Kidney (tissue), 14 donors: Measurements from ENCODE around the gene SH3GL2. TPM values are rescaled to one million over a fixed set of nuclear protein-coding genes. Genes with fewer than 3 reads are reported as not detected.
A peak's percentile ranks its signal among the peaks of the same experiment; 100 is the strongest.

Experiments used
- DNase-seq, 5 donors: peaks; one replicate each; pipeline ENCODE4 v3.0.0-alpha.2; 2013 to 2020
- FAIRE-seq: peaks from 2 replicates; lab custom pipeline; 2012; peaks lifted over from hg19 to GRCh38; lab: Jason Lieb, UNC
- H3K27ac ChIP-seq, 2 donors: one replicate each; pipeline ENCODE4 v1.7.0; 2013; ENCODE audit warnings: low read depth in 2 of 2, low read length in 2 of 2, inconsistent platforms in 1 of 2
- H3K27me3 ChIP-seq: one replicate; pipeline ENCODE4 v1.7.1; 2013; ENCODE audit warnings: low read length, inconsistent platforms; ENCODE audit not compliant: control insufficient read depth, insufficient read depth
- H3K36me3 ChIP-seq, 3 donors: one replicate each; pipeline versions ENCODE4 v1.7.0 to v1.7.1; 2013; ENCODE audit warnings: low read length in 3 of 3, control low read depth in 1 of 3, inconsistent platforms in 1 of 3; ENCODE audit not compliant: insufficient read depth in 3 of 3, control insufficient read depth in 2 of 3
- H3K4me1 ChIP-seq, 3 donors: one replicate each; pipeline versions ENCODE4 v1.7.0 to v1.7.1; 2013; ENCODE audit warnings: low read length in 3 of 3, inconsistent platforms in 1 of 3, low read depth in 1 of 3; ENCODE audit not compliant: control insufficient read depth in 2 of 3, insufficient read depth in 2 of 3
- H3K4me3 ChIP-seq, 3 donors: one replicate each; pipeline versions ENCODE4 v1.7.0 to v1.8.1; 2013; ENCODE audit warnings: low read length in 3 of 3, control low read depth in 1 of 3, inconsistent platforms in 1 of 3
- H3K9ac ChIP-seq, 3 donors: one replicate each; pipeline versions ENCODE4 v1.7.0 to v1.7.1; 2013; ENCODE audit warnings: low read length in 3 of 3, control low read depth in 1 of 3, inconsistent platforms in 1 of 3
- H3K9me3 ChIP-seq, 3 donors: one replicate each; pipeline versions ENCODE4 v1.7.0 to v1.7.1; 2013; ENCODE audit warnings: low read length in 3 of 3, control low read depth in 1 of 3, inconsistent platforms in 1 of 3; ENCODE audit not compliant: control insufficient read depth in 2 of 3, insufficient read depth in 1 of 3
- CTCF ChIP-seq: IDR thresholded peaks from 3 replicates; pipeline ENCODE4 v1.5.1; 2012; ENCODE audit warnings: mild to moderate bottlenecking, moderate library complexity, borderline replicate concordance; ENCODE audit not compliant: insufficient read depth; ENCODE audit errors: extremely low read depth
- intact Hi-C: fragments of 100-400 bp; cut with DNase I; formaldehyde crosslinking; loops from one replicate; pipeline ENCODE4 v1.11.1; 2022
- polyA plus RNA-seq: library from polyadenylated mRNA; stranded (reverse); fragments of 350-450 nt; fragmentation: Illumina TruSeq; extraction: RNeasy Lipid Tissue Mini Kit (QIAGEN cat#74804); gene quantifications from one replicate; pipeline ENCODE4 v1.2.3, GENCODE V29; 2014; ENCODE audit warnings: low read depth, low replicate concordance; ENCODE audit not compliant: insufficient read depth
- total RNA-seq: library from RNA; stranded (reverse); fragmentation: NEBNext Ultra II Directional; extraction: Animal tissue kit (Norgen Biotek cat#: 25700); gene quantifications from one replicate; pipeline ENCODE4 v1.2.1, GENCODE V29; 2021
- donor health status: control.
- donor health status: control.
- donor health status: control.
- donor health status: control.
- donor health status: control.
- donor health status: DM: yes; HTN: yes; CAD: no.
- donor health status: Normal renal cell carcinoma (clear cell type).

SH3GL2 gene
- total and polyA plus RNA-seq, 2 donors from 2014 or later: 3.1 to 20.0 TPM

GRCh38 chr9:17793713-17794622, 215.1 kb downstream of the SH3GL2 start:
- H3K4me1 ChIP-seq: no peaks in the 10 kb centered on the region
- no peaks in the 10 kb centered on the region for H3K9me3 ChIP-seq
- intact Hi-C loops: no loop called here
- no peaks in the 10 kb centered on the region for H3K27me3 ChIP-seq
- FAIRE-seq (no peak), DNase-seq (peak in 1 of 5 donors; percentile 7)
- TF ChIP-seq CTCF: no peak
- H3K27ac ChIP-seq: no peak overlapping the region
- H3K9ac ChIP-seq: no peak overlapping the region
- no peak overlapping the region for H3K4me3 ChIP-seq
- peaks cover 0 to 9% (median 0%) of the 10 kb centered on the region in 3 donors for H3K36me3 ChIP-seq

- no peak overlapping the region for H3K4me3 ChIP-seq
- no peaks in the 10 kb centered on the region for H3K4me1 ChIP-seq
- intact Hi-C loops: no loop called here
- peaks cover 0 to 9% (median 0%) of the 10 kb centered on the region in 3 donors for H3K36me3 ChIP-seq
- H3K27ac ChIP-seq: no peak overlapping the region
- FAIRE-seq (no peak), DNase-seq (no peak)
- no peak for TF ChIP-seq CTCF
- no peak overlapping the region for H3K9ac ChIP-seq
- no peaks in the 10 kb centered on the region for H3K9me3 ChIP-seq
- H3K27me3 ChIP-seq: no peaks in the 10 kb centered on the region
Measured at GRCh38 chr9:17795744-17796143, 216.9 kb downstream of the SH3GL2 start.

- no peak for DNase-seq
- intact Hi-C loops: no loop called here
- no peaks in the 10 kb centered on the region for H3K9me3 ChIP-seq
- no peak overlapping the region for H3K4me3 ChIP-seq
- H3K27me3 ChIP-seq: no peaks in the 10 kb centered on the region
- H3K36me3 ChIP-seq: no peaks in the 10 kb centered on the region
- no peak overlapping the region for H3K9ac ChIP-seq
- no peak overlapping the region for H3K27ac ChIP-seq
- no peak for FAIRE-seq
- TF ChIP-seq CTCF: no peak
- no peaks in the 10 kb centered on the region for H3K4me1 ChIP-seq
Measured at GRCh38 chr9:17799369-17799768, 220.5 kb downstream of the SH3GL2 start.
